GM19372 (cell line): ENCODE results near the gene RINL.

Experiments
- ATAC-seq: cut with Tn5 transposase; IDR thresholded peaks from one replicate; pipeline ENCODE4 v1.9.1; 2021; ENCODE audit warnings: mild to moderate bottlenecking, low read depth, moderate library complexity; ENCODE audit not compliant: unreplicated experiment

Gene RINL

DNA sequence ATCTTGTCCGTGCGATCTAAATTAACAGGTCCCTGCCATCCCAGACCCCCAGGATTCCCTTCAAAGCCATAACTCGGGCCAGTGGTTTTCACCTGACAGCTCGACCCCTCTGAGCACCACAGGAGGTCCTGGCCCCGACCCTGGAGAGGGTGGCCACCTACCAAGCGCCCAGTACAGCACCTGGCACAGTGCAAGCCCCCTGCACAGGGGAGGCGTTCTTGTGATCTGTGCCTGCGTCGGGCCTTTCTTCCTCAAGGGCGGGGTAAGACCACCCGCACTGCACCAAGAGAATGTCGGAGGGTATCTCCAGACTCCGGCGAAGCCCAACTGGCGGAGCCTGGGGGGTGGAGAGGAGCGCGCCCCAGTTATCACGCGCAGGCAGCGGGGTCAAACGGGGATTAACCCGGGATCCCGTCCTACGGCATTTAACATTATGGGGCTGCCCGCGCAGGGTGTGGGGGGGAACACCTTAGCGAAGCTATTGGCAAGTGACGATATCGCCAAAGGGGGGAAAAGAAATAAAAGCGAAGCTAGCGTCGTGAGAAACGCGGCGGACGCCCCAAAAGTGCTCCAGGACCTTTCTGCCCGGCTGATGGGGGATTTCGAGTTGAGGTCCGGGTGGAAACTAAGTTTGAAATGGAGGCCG, 27.0 kb downstream of the RINL start:
- no peak for ATAC-seq

GRCh38 chr19:38850436-38850975, 27.6 kb downstream of the RINL start:
- peak; percentile 63 for ATAC-seq

GRCh38 chr19:38849860-38850435, 28.1 kb downstream of the RINL start, which contains the start of gene HNRNPL:
Gene HNRNPL, minus strand, starts transcription at chr19:38849986. Its CDS starts 20 bp downstream, at chr19:38849966.
- ATAC-seq, result peak; percentile 55

DNA sequence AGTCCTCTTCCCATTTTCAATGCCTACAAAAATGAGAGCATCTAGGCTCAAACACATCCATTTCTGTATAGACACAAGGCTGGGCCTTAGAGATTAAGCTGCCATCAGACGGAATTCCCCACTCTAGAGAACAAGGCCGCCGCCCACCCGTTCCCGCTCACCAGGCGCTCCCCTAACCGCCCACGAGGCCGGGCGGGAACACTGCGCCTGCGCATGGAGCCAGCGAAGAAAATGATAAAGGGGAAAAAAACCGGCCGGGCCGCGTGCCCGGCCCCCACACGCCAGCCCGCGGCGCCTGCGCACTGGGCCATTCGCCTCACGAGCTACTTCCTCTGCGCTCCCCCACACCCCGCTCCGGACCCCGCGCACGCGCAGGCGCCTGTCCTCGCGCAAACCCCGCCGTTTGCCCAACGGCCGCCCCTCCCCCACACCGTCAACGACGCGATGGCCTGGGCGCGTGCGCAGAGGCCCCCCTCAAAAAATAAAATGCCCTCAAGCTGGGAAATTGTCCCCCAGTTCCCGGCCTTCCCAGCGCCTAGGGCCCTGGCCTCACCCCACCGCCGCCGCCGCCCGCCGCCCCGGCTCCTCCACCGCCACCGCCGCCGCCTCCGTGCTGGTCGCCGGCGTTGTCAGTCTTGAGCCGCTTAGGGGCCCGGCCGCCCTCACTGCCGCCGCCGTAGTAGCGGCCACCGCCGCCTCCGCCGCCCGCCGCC, 28.8 kb downstream of the RINL start:
- ATAC-seq, result peak; percentile 31

- no peak for ATAC-seq
Measured at GRCh38 chr19:38848299-38849146, 29.6 kb downstream of the RINL start.

DNA sequence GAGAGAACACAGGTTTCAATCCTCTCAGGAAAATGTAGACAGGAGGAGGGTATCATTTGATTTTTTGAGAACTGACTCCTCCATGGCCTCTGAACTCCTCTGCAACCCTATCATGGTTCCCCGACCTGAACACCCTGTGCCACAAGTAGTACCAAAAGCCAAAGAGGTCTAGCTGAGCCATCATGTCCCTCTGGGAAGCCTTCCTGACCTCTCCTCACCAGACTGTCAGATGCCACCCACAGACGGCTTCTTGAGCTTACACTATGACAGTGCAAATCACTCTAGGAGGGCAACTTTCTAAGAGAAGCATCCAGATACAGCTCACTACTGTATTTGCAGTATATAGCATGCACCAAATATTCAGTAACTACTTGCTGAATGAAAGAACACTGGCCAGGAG, 32.0 kb downstream of the RINL start:
- ATAC-seq, result no peak

GRCh38 chr19:38845374-38846024, 32.6 kb downstream of the RINL start:
- no peak for ATAC-seq

- no peak for ATAC-seq
Measured at GRCh38 chr19:38844093-38844686, 33.9 kb downstream of the RINL start.

GRCh38 chr19:38843175-38843758, 34.8 kb downstream of the RINL start:
- no peak for ATAC-seq

- ATAC-seq, result no peak
Measured at GRCh38 chr19:38842439-38843174, 35.5 kb downstream of the RINL start.

GRCh38 chr19:38841787-38842438, 36.2 kb downstream of the RINL start:
- no peak for ATAC-seq

DNA sequence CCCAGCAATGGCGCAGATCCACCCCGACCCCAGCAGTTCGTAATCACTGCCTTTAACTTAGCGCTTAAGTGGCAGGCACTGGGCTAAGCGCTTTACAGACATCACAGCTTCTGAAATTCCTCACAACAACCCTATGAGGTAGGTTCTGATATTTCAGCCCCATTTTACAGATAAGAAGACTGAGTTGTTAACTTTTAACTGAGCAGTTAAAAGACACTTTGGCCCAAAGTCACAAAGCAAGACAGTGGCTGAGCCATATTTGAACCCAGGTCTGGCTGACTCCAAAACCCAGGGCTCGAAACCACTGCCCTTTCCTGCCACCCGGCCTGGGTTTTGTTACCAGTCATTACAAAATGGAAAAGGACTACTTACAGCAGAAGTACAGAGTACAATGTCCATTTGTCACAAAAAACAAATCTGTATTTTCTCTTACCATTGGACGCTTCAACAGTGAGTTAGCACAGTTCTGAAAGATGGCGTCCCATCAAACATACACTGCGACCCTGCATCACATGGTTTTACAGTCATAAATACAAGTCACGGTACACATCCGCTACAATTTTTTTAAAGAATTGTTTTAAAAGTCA, 36.8 kb downstream of the RINL start:
- no peak for ATAC-seq

DNA sequence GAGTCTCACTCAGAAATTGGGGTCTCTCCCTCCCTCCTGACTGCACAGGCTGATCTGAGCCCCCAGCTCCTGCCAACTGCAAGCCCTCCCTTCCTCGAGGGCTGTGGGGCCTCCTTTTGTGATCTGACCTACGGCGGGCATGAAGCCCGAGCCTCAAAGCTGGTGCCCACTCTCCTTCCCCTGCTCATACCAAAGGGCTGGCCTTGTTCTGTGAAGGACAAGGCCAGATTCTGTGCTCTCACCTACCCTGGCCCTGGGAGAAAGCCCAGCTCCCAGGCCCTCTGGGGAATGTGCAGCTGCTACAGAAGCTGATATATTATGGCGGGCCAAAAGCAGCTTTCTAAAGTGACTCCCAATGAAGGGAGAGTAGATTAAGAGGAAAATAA, 37.5 kb downstream of the RINL start:
- no peak for ATAC-seq

DNA sequence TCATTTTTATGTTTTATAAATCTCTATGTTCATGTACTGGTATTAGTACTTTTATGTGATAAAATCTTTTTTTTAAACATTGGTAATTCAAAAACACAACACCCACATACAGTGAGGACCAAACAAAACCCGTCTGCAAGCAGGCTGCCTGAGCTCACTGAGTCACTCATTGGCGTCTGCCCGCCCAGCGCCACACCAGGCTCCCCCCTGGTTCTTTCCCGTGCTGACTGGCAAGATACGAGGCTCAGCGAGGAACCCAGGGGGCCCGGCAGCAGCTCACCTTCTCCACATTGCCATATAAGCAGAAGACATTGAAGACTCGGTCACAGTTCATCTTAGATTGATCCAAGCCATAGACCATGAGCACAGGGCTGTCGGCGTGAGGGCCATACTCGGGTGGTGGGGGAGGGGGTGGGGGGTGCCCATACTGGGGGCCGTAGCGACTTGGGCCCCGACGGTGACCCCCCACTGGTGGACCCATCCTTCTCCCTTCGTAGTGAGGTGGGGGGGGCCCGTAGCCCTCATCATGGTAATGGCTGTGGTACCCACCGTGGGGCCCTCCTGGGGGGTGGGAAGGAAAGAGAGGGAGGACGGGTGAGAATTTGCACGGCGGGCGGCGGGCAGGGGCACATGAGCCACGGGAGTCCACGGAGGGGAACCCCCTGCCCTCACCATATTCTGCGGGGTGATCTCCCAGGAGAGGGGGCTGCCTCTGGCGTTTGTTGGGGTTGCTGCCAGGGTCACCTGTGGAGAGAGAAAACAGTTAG, 38.1 kb downstream of the RINL start:
- no peak for ATAC-seq

DNA sequence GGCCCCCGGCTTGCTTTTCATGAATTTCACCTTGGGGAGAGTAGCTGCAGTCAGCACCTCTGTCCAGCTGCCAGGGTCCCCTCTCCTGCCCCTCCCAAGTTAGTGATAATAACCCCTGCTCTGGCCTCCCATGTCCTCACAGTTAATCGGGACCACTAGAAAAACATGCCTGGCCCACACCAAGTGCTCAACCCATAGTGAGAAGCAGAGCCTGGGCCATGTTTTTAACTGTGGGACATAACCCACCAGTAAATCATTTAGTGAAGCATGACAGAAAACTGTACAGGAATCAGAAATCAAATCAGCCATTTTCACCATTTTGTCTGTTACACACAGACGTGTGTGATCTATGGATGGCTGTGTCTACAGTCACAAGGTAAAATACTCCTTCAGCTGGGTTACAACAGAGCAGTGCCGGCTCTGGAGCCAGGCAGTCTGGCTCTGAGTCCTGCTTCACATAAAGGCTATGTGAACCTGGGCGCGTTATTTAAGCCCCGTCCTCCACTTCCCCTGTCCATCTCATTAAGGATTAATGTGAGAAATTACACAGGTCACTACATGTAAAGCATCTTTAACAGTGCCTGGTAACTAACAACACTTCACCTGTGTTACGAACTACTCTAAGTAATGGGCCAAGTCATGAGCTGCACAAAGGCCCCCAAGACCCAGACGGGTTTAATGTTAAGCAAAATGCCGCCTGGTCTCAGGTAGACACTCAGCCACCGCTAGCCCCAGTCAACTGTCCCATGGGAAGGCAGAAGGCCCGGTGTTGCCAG, 38.9 kb downstream of the RINL start:
- ATAC-seq, result no peak

- no peak for ATAC-seq
Measured at GRCh38 chr19:38838208-38838985, 39.7 kb downstream of the RINL start.
